Stimulated activated CD4-positive, alpha-beta T cell treated with anti-CD3 and anti-CD28 coated beads, Interleukin-2, amount 100 ng/mL, for 4 hours (primary cell): ENCODE measurements around the gene COL20A1.

Source experiments
- DNase-seq: peaks from one replicate; pipeline ENCODE4 v3.0.0-alpha.2; 2020; ENCODE audit warnings: low read depth

Gene COL20A1

GRCh38 chr20:63350597-63351325 is 57.8 kb downstream of the COL20A1 start:
- DNase-seq = no peak

- DNase-seq = no peak
Measured at GRCh38 chr20:63351326-63351700, 58.3 kb downstream of the COL20A1 start.

- DNase-seq = no peak
Measured at GRCh38 chr20:63351811-63352591, 59.0 kb downstream of the COL20A1 start.

- no peak for DNase-seq
Measured at GRCh38 chr20:63352811-63353221, 59.8 kb downstream of the COL20A1 start.

GRCh38 chr20:63354636-63355350 is 61.8 kb downstream of the COL20A1 start:
- no peak for DNase-seq

- no peak for DNase-seq
Measured at GRCh38 chr20:63355781-63356295, 62.9 kb downstream of the COL20A1 start.

GRCh38 chr20:63356511-63356910 is 63.5 kb downstream of the COL20A1 start:
- DNase-seq = no peak

GRCh38 chr20:63356931-63357879 is 64.2 kb downstream of the COL20A1 start:
- no peak for DNase-seq

GRCh38 chr20:63357921-63358905 is 65.2 kb downstream of the COL20A1 start:
- DNase-seq = no peak

- DNase-seq = no peak
Measured at GRCh38 chr20:63359164-63359934, 66.4 kb downstream of the COL20A1 start.

- DNase-seq = no peak
Measured at GRCh38 chr20:63359937-63360849, 67.2 kb downstream of the COL20A1 start.

- no peak for DNase-seq
Measured at GRCh38 chr20:63360850-63361518, 68.0 kb downstream of the COL20A1 start, which contains the start of gene CHRNA4. Gene CHRNA4, minus strand, starts transcription at chr20:63361349. Its CDS starts 184 bp downstream, at chr20:63361165.

GRCh38 chr20:63361519-63362435 is 68.8 kb downstream of the COL20A1 start:
- no peak for DNase-seq

- no peak for DNase-seq
Measured at GRCh38 chr20:63362436-63363009, 69.5 kb downstream of the COL20A1 start.

GRCh38 chr20:63363013-63363957 is 70.3 kb downstream of the COL20A1 start:
- DNase-seq = no peak
